GM19238 (cell line): ENCODE data around the gene ERC1.
A peak's percentile ranks its signal among the peaks of the same experiment; 100 is the strongest.
"Not testable (repeated sequence)": the region's sequence is repeated elsewhere in the genome, so short reads cannot be mapped to it uniquely, and the experiment has no call there.

Experiments
- DNase-seq: peaks from one replicate; pipeline ENCODE4 v3.0.0; 2011; ENCODE audit warnings: low spot score; ENCODE audit not compliant: insufficient read length

The ERC1 gene

GRCh38 chr12:1185460-1186182 lies 194.6 kb downstream of the ERC1 start:
- peak; percentile 5 for DNase-seq

- DNase-seq, result no peak
Measured at GRCh38 chr12:1186298-1186697, 195.3 kb downstream of the ERC1 start.

- DNase-seq, result no peak
Measured at GRCh38 chr12:1188016-1188415, 197.0 kb downstream of the ERC1 start.

GRCh38 chr12:1189163-1189562 lies 198.1 kb downstream of the ERC1 start:
- DNase-seq, result no peak

- DNase-seq, result no peak
Measured at GRCh38 chr12:1195513-1195912, 204.5 kb downstream of the ERC1 start.

GRCh38 chr12:1197264-1198018 lies 206.4 kb downstream of the ERC1 start:
- no peak for DNase-seq

- DNase-seq, result not testable (repeated sequence)
Measured at GRCh38 chr12:1198854-1199253, 207.8 kb downstream of the ERC1 start.

GRCh38 chr12:1199700-1200099 lies 208.7 kb downstream of the ERC1 start:
- DNase-seq, result no peak

GRCh38 chr12:1201030-1201429 lies 210.0 kb downstream of the ERC1 start:
- no peak for DNase-seq

- no peak for DNase-seq
Measured at GRCh38 chr12:1201886-1202285, 210.9 kb downstream of the ERC1 start.

- DNase-seq, result no peak
Measured at GRCh38 chr12:1203735-1204019, 212.7 kb downstream of the ERC1 start.

GRCh38 chr12:1204581-1205121 lies 213.6 kb downstream of the ERC1 start:
- DNase-seq, result no peak

GRCh38 chr12:1205512-1206060 lies 214.6 kb downstream of the ERC1 start:
- DNase-seq, result no peak

GRCh38 chr12:1206118-1206734 lies 215.2 kb downstream of the ERC1 start:
- no peak for DNase-seq

GRCh38 chr12:1207276-1207675 lies 216.3 kb downstream of the ERC1 start:
- no peak for DNase-seq

- not testable (repeated sequence) for DNase-seq
Measured at GRCh38 chr12:1208719-1209118, 217.7 kb downstream of the ERC1 start.

- no peak for DNase-seq
Measured at GRCh38 chr12:1212526-1212925, 221.5 kb downstream of the ERC1 start.

- no peak for DNase-seq
Measured at GRCh38 chr12:1213205-1213604, 222.2 kb downstream of the ERC1 start.

- DNase-seq, result no peak
Measured at GRCh38 chr12:1213618-1214205, 222.7 kb downstream of the ERC1 start.

- no peak for DNase-seq
Measured at GRCh38 chr12:1216560-1216959, 225.5 kb downstream of the ERC1 start.

- DNase-seq, result no peak
Measured at GRCh38 chr12:1217191-1217949, 226.3 kb downstream of the ERC1 start.
